CD14-positive monocyte (primary cell): ENCODE measurements around the gene ARID1B. TPM values are rescaled to one million over a fixed set of nuclear protein-coding genes. Genes with fewer than 3 reads are reported as not detected.

Experiments
- DNase-seq, 3 donors: peaks; one replicate each; pipeline ENCODE4 v3.0.0-alpha.2; 2011 to 2022
- H2AFZ ChIP-seq: 2 replicates; pipeline ENCODE4 v1.6.0; 2012; ENCODE audit warnings: mild to moderate bottlenecking, low read depth, low read length, inconsistent platforms; ENCODE audit not compliant: insufficient read depth, poor library complexity, severe bottlenecking
- H3K27ac ChIP-seq, 2 donors: 1 replicate in 1 of 2; 2 replicates in 1 of 2; pipeline ENCODE4 v1.5.1; 2012 to 2013; ENCODE audit warnings: low read length in 2 of 2, control low read depth in 1 of 2, inconsistent platforms in 1 of 2, low read depth in 1 of 2, mild to moderate bottlenecking in 1 of 2
- H3K27me3 ChIP-seq, 2 donors: one replicate each; pipeline versions ENCODE4 v1.6.0 to v1.6.1; 2011 to 2013; ENCODE audit warnings: low read length in 2 of 2; ENCODE audit not compliant: control insufficient read depth in 2 of 2, insufficient read depth in 2 of 2
- H3K36me3 ChIP-seq, 2 donors: replicated peaks in 1 of 2; 1 replicate in 1 of 2; 2 replicates in 1 of 2; pipeline versions ENCODE4 v1.5.1 to v1.6.1; 2012 to 2013; ENCODE audit warnings: low read length in 2 of 2, control low read depth in 1 of 2, inconsistent platforms in 1 of 2, mild to moderate bottlenecking in 1 of 2; ENCODE audit not compliant: insufficient read depth in 2 of 2, control insufficient read depth in 1 of 2
- H3K4me1 ChIP-seq, 2 donors: 1 replicate in 1 of 2; 2 replicates in 1 of 2; pipeline versions ENCODE4 v1.5.1 to v1.6.1; 2012 to 2013; ENCODE audit warnings: low read length in 2 of 2, control low read depth in 1 of 2, inconsistent platforms in 1 of 2, mild to moderate bottlenecking in 1 of 2, moderate library complexity in 1 of 2; ENCODE audit not compliant: insufficient read depth in 2 of 2, control insufficient read depth in 1 of 2
- H3K4me2 ChIP-seq: replicated peaks from 2 replicates; pipeline ENCODE3; 2012; ENCODE audit warnings: low read length, moderate library complexity, mild to moderate bottlenecking; ENCODE audit not compliant: poor library complexity, severe bottlenecking; ENCODE audit errors: extremely low read depth
- H3K4me3 ChIP-seq, 3 experiments: fragments of 200-600 bp in 1 of 3; sonication (generic) in 1 of 3; replicated peaks in 1 of 3; 1 replicate in 2 of 3; 2 replicates in 1 of 3; pipeline ENCODE4 v1.5.1; 2011 to 2013; ENCODE audit warnings: low read length in 3 of 3, mild to moderate bottlenecking in 3 of 3, control low read depth in 2 of 3, low read depth in 2 of 3, inconsistent platforms in 1 of 3, moderate library complexity in 1 of 3
- H3K79me2 ChIP-seq: 2 replicates; pipeline ENCODE4 v1.6.0; 2012; ENCODE audit warnings: mild to moderate bottlenecking, control low read depth, inconsistent platforms, low read length, moderate library complexity; ENCODE audit not compliant: insufficient read depth
- H3K9ac ChIP-seq: 2 replicates; pipeline ENCODE4 v1.6.0; 2017; ENCODE audit warnings: low read length, mild to moderate bottlenecking; ENCODE audit not compliant: insufficient read depth, poor library complexity, severe bottlenecking
- H3K9me3 ChIP-seq, 2 donors: replicated peaks in 1 of 2; 1 replicate in 1 of 2; 2 replicates in 1 of 2; pipeline versions ENCODE4 v1.5.1 to v1.6.1; 2012 to 2013; ENCODE audit warnings: low read length in 2 of 2, control low read depth in 1 of 2; ENCODE audit not compliant: control insufficient read depth in 1 of 2, insufficient read depth in 1 of 2
- H4K20me1 ChIP-seq: 2 replicates; pipeline ENCODE4 v1.6.0; 2012; ENCODE audit warnings: mild to moderate bottlenecking, low read length, control low read depth, moderate library complexity; ENCODE audit not compliant: insufficient read depth
- H3K27ac Mint-ChIP-seq, 7 donors: one replicate each; pipeline ENCODE4 v1.8.0; 2020; ENCODE audit warnings: mild to moderate bottlenecking in 7 of 7, mixed read lengths in 7 of 7, moderate library complexity in 6 of 7, inconsistent platforms in 2 of 7
- H3K27me3 Mint-ChIP-seq, 3 donors: one replicate each; pipeline ENCODE4 v1.8.0; 2021 to 2022; ENCODE audit warnings: low read depth in 3 of 3, mild to moderate bottlenecking in 3 of 3, mixed read lengths in 3 of 3, moderate library complexity in 3 of 3, inconsistent platforms in 1 of 3
- H3K36me3 Mint-ChIP-seq, 2 donors: one replicate each; pipeline ENCODE4 v1.8.0; 2020; ENCODE audit warnings: mixed read lengths in 2 of 2, inconsistent platforms in 1 of 2, mild to moderate bottlenecking in 1 of 2
- H3K4me1 Mint-ChIP-seq: one replicate; pipeline ENCODE4 v1.8.0; 2020; ENCODE audit warnings: mild to moderate bottlenecking, mixed read lengths
- H3K4me3 Mint-ChIP-seq, 2 donors: one replicate each; pipeline ENCODE4 v1.8.0; 2020; ENCODE audit warnings: mild to moderate bottlenecking in 2 of 2, mixed read lengths in 2 of 2, moderate library complexity in 1 of 2
- H3K9me3 Mint-ChIP-seq, 7 donors: one replicate each; pipeline ENCODE4 v1.8.0; 2020 to 2022; ENCODE audit warnings: mixed read lengths in 7 of 7, mild to moderate bottlenecking in 6 of 7, moderate library complexity in 6 of 7, inconsistent platforms in 2 of 7
- WGBS: methylation state at CpG from one replicate; pipeline ENCODE4 v1.1.5; 2013; ENCODE audit warnings: missing lambda C conversion rate; ENCODE audit not compliant: insufficient coverage; 5-methylcytosine and 5-hydroxymethylcytosine counted together
- intact Hi-C, 2 donors: fragments of 100-400 bp; cut with micrococcal nuclease; formaldehyde crosslinking; loops; one replicate each; pipeline versions ENCODE4 v1.15.0 to v1.15.1; 2023
- polyA plus RNA-seq, 3 donors: library from polyadenylated mRNA; depleted of rRNA in 1 of 3; unstranded in 2 of 3; stranded (reverse) in 1 of 3; fragments of 300-500 nt in 2 of 3; fragments of >200 nt in 1 of 3; fragmentation: Illumina TruSeq in 2 of 3; gene quantifications; 1 replicate in 2 of 3; 2 replicates in 1 of 3; pipeline ENCODE4 v1.2.3, GENCODE V29; 2012 to 2021
- TF ChIP-seq, protein P1 (sequence below): fragments of 200-600 bp; IDR thresholded peaks from one replicate; pipeline ENCODE4 v1.8.0; 2022; ENCODE audit warnings: antibody characterized with exemption, mild to moderate bottlenecking

Gene ARID1B
- polyA plus RNA-seq, 3 donors: 3.2 to 22.1 (median 3.8) TPM

DNA sequence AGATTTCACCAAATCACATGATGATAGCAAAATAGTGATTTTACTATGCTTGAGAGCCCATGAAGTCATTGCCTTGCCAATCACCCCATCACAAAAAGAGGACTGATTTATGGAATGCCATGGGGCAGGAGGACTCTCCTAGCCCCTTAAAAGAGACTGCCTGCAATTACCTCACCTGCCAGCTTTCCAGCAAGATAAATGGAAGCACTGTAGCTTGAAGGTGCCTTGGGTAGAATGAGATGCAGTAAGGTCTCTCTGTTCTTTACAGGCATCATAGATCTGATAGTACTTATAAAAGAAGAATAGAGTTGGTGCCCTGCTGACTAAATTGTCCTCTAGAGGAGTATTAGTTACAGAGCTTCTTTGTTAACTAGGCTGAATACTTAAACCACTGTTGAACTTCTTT lies 303.8 kb downstream of the ARID1B start:
- Histone ChIP-seq H3K4me3 (no peak overlapping the region), H3K27me3 (no peaks in the 10 kb centered on the region), H3K4me2 (no peak overlapping the region), H3K4me1 (peaks cover 0 to 2% of the 10 kb centered on the region in 2 donors), H3K9me3 (no peaks in the 10 kb centered on the region), H2AFZ (no peak overlapping the region), H4K20me1 (peaks cover 46% of the 10 kb centered on the region), H3K27ac (no peak overlapping the region), H3K9ac (no peak overlapping the region), H3K36me3 (peaks cover 14 to 18% of the 10 kb centered on the region in 2 donors), H3K79me2 (no peaks in the 10 kb centered on the region)
- peaks cover 21% of the 10 kb centered on the region for H3K4me1 Mint-ChIP-seq
- intact Hi-C loops: no loop called here
- TF ChIP-seq, protein P1, sequence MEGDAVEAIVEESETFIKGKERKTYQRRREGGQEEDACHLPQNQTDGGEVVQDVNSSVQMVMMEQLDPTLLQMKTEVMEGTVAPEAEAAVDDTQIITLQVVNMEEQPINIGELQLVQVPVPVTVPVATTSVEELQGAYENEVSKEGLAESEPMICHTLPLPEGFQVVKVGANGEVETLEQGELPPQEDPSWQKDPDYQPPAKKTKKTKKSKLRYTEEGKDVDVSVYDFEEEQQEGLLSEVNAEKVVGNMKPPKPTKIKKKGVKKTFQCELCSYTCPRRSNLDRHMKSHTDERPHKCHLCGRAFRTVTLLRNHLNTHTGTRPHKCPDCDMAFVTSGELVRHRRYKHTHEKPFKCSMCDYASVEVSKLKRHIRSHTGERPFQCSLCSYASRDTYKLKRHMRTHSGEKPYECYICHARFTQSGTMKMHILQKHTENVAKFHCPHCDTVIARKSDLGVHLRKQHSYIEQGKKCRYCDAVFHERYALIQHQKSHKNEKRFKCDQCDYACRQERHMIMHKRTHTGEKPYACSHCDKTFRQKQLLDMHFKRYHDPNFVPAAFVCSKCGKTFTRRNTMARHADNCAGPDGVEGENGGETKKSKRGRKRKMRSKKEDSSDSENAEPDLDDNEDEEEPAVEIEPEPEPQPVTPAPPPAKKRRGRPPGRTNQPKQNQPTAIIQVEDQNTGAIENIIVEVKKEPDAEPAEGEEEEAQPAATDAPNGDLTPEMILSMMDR: no peak
- peaks cover 15 to 16% of the 10 kb centered on the region in 2 donors for H3K36me3 Mint-ChIP-seq
- DNase-seq: no peak
- no peaks in the 10 kb centered on the region for H3K9me3 Mint-ChIP-seq
- H3K4me3 Mint-ChIP-seq: no peak overlapping the region
- H3K27me3 Mint-ChIP-seq: peaks cover 0 to 2% (median 0%) of the 10 kb centered on the region in 3 donors
- H3K27ac Mint-ChIP-seq: no peak overlapping the region

DNA sequence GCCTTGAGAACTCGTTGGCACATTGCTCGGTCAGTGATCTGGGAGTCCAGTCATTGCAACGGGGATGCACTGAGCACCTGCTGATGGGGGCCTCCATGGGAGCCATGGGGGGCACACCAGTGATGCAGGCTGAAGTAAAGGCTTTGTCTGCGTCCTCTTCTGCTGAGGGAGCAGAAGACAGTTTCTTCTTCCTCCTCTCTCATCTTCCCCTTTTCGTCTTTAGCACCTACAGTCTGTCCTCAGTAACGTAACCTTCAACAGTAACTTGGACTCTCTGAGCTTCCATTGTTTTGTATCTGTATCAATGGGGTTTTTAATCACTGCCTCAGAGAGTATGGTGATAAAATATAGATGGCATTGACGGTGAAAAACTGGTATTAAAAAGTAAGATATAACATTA lies 306.2 kb downstream of the ARID1B start:
- Mint-ChIP-seq H3K4me3 (no peak overlapping the region), H3K9me3 (no peaks in the 10 kb centered on the region), H3K27me3 (no peaks in the 10 kb centered on the region), H3K27ac (peak overlapping the region in 1 of 7 donors; percentile 3), H3K36me3 (peaks cover 26 to 36% of the 10 kb centered on the region in 2 donors), H3K4me1 (peaks cover 21% of the 10 kb centered on the region)
- Histone ChIP-seq H3K4me2 (no peak overlapping the region), H2AFZ (no peak overlapping the region), H3K27ac (no peak overlapping the region), H3K9ac (no peak overlapping the region), H3K79me2 (no peaks in the 10 kb centered on the region), H3K4me3 (no peak overlapping the region), H3K27me3 (no peaks in the 10 kb centered on the region), H3K36me3 (peaks cover 16 to 40% of the 10 kb centered on the region in 2 donors), H4K20me1 (peaks cover 38% of the 10 kb centered on the region), H3K9me3 (no peaks in the 10 kb centered on the region), H3K4me1 (peaks cover 0 to 2% of the 10 kb centered on the region in 2 donors)
- intact Hi-C loops: no loop called here
- WGBS: 51% methylated on average over 3 of the region's 7 CpGs
- TF ChIP-seq, protein P1: no peak
- DNase-seq: no peak
